K562 (cell line): ENCODE measurements around the gene SCAMP5. TPM values are rescaled to one million over a fixed set of nuclear protein-coding genes. Genes with fewer than 3 reads are reported as not detected.

Experiments used
- COPS2 ChIP-seq: fragments of 450-650 bp; conservative IDR thresholded peaks from 2 replicates; pipeline ENCODE4 v1.6.1; 2016; ENCODE audit warnings: mild to moderate bottlenecking, moderate library complexity
- KAT7 ChIP-seq: sonication (generic); formaldehyde crosslinking; IDR thresholded peaks from 2 replicates; pipeline ENCODE4 v1.8.0; 2022; ENCODE audit warnings: missing genetic modification reagents, mild to moderate bottlenecking, borderline replicate concordance
- KDM2B ChIP-seq: fragments of 250-450 bp; sonication (Bioruptor Pico); IDR thresholded peaks from 2 replicates; pipeline ENCODE4 v1.8.0; 2021; ENCODE audit warnings: mild to moderate bottlenecking, moderate library complexity
- OTX1 ChIP-seq: fragments of 450-650 bp; formaldehyde crosslinking; IDR thresholded peaks from 2 replicates; pipeline ENCODE4 v1.4.0; 2022; ENCODE audit warnings: mild to moderate bottlenecking
- POLR3A ChIP-seq: IDR thresholded peaks from 2 replicates; pipeline ENCODE4 v1.6.1; 2011; ENCODE audit warnings: borderline replicate concordance, mild to moderate bottlenecking, moderate library complexity; ENCODE audit not compliant: insufficient read length, insufficient read depth; ENCODE audit errors: extremely low read depth
- POU5F1 ChIP-seq: fragments of 150-350 bp; IDR thresholded peaks from 2 replicates; pipeline ENCODE4 v1.6.1; 2014; ENCODE audit warnings: borderline replicate concordance, low read length, low read depth, mild to moderate bottlenecking; ENCODE audit not compliant: partially characterized antibody
- SETDB1 ChIP-seq: IDR thresholded peaks from one replicate; pipeline ENCODE4 v1.6.1; 2012; ENCODE audit warnings: low read length, control low read depth, inconsistent platforms
- SMC3 ChIP-seq: conservative IDR thresholded peaks from 2 replicates; pipeline ENCODE4 v1.6.1; 2011; ENCODE audit warnings: low read depth, low read length, improper control_type of control experiment; ENCODE audit not compliant: insufficient read depth
- ZBED1 ChIP-seq: IDR thresholded peaks from 2 replicates; pipeline ENCODE4 v1.6.1; 2014
- ZNF12 ChIP-seq: sonication (generic); formaldehyde crosslinking; IDR thresholded peaks from 2 replicates; pipeline ENCODE4 v1.4.0; 2020; ENCODE audit warnings: mild to moderate bottlenecking, missing genetic modification reagents
- ZNF121 ChIP-seq: sonication (generic); formaldehyde crosslinking; conservative IDR thresholded peaks from 2 replicates; pipeline ENCODE4 v1.8.0; 2022; ENCODE audit warnings: missing genetic modification reagents
- ZNF24 ChIP-seq: fragments of 450-650 bp; IDR thresholded peaks from 2 replicates; pipeline ENCODE4 v1.6.1; 2016
- ZNF347 ChIP-seq: fragments of 450-650 bp; formaldehyde crosslinking; IDR thresholded peaks from 2 replicates; pipeline ENCODE4 v1.4.0; 2020; ENCODE audit warnings: low read depth, mild to moderate bottlenecking, moderate library complexity
- ZNF76 ChIP-seq: fragments of 250-450 bp; sonication (Bioruptor Pico); IDR thresholded peaks from 2 replicates; pipeline ENCODE4 v1.4.0; 2020; ENCODE audit warnings: mild to moderate bottlenecking, moderate library complexity, borderline replicate concordance
- ZNF830 ChIP-seq: fragments of 250-450 bp; sonication (Bioruptor Pico); IDR thresholded peaks from 2 replicates; pipeline ENCODE4 v1.5.0; 2021; ENCODE audit warnings: mild to moderate bottlenecking
- polyA plus RNA-seq, 8 experiments: library from polyadenylated mRNA; depleted of rRNA in 4 of 8; stranded (reverse) in 5 of 8; unstranded in 3 of 8; fragments of >200 nt; fragmentation: Nextera tagmentation in 2 of 8; fragmentation: Illumina TruSeq in 1 of 8; extraction: Ambion mirVana in 2 of 8; extraction: Trizol in 1 of 8; gene quantifications; 2 replicates each; pipeline versions ENCODE4 v1.2.1 to v1.2.3, GENCODE V29; 2011 to 2014; ENCODE audit warnings: inconsistent platforms in 1 of 8, missing spikeins in 1 of 8
- total RNA-seq, 7 experiments: library from RNA; depleted of rRNA in 6 of 7; stranded (reverse); fragments of >200 nt in 6 of 7; fragmentation: Illumina TruSeq in 2 of 7; extraction: Trizol in 2 of 7; gene quantifications; 2 replicates each; pipeline versions ENCODE4 v1.2.1 to v1.2.3, GENCODE V29; 2011 to 2021; ENCODE audit warnings: low replicate concordance in 1 of 7
- TF ChIP-seq, protein P1 (sequence below): fragments of 450-650 bp; formaldehyde crosslinking; IDR thresholded peaks from 2 replicates; pipeline ENCODE4 v1.4.0; 2022; ENCODE audit warnings: mild to moderate bottlenecking, moderate library complexity
- TF ChIP-seq, protein P2 (sequence below): sonication (generic); formaldehyde crosslinking; IDR thresholded peaks from 2 replicates; pipeline ENCODE4 v1.9.0; 2022; ENCODE audit warnings: mild to moderate bottlenecking, missing genetic modification reagents
- TF ChIP-seq, protein P3 (sequence below): fragments of 250-450 bp; sonication (Bioruptor Pico); IDR thresholded peaks from 2 replicates; pipeline ENCODE4 v1.5.0; 2021; ENCODE audit warnings: mild to moderate bottlenecking, borderline replicate concordance
- TF ChIP-seq, protein P4 (sequence below): sonication (generic); formaldehyde crosslinking; IDR thresholded peaks from 2 replicates; pipeline ENCODE4 v1.8.0; 2023; ENCODE audit warnings: mild to moderate bottlenecking, missing genetic modification reagents
- TF ChIP-seq, protein P5 (sequence below): sonication (generic); formaldehyde crosslinking; IDR thresholded peaks from 2 replicates; pipeline ENCODE4 v1.8.0; 2022; ENCODE audit warnings: missing genetic modification reagents, mild to moderate bottlenecking, moderate library complexity, borderline replicate concordance

Gene SCAMP5
- total and polyA plus RNA-seq, 9 of the 15 experiments (the other 6 are each of a cell fraction or from before 2014, with no cell fraction given): 0.09 to 0.29 (median 0.19) TPM; not detected in 5

DNA sequence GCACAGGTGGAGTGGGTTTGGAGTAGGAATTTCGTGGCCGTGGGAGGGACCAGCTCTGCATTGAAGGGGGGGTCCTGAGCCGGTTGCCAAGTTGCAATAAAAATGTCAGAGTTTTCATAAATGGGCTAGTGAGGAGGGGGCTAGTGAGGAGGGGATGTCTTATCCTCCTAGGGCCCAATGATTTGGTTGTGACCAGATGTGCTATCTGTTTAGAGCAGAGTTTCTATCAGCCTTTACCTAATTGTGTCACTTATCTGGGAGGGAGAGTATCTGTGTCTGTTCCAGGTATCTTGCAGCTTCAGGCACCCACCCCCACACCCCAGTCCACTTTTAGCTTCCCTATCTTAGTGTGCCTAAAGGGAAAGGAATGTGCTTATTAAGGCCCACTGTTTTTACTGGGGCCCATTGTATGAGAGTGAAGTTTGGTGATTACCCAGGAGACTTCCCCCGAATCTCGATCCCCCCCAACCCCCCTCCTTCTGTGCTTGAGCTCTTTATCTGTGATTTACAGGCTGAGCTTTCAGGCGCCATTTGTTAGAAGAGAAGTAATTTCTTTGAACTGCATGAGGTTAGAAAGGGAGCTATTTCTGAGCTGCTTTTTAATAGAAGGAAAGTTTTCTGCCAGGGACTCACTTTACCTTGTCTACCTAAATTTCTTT lies 70.6 kb downstream of the SCAMP5 start (continued):
- TF ChIP-seq OTX1 (CRISPR knock-in tag): peak; percentile 71; the same call in 1 of the 2 replicates
- no peak for TF ChIP-seq ZNF830 (CRISPR knock-in tag)
- TF ChIP-seq SETDB1: no peak
- TF ChIP-seq, protein P1, sequence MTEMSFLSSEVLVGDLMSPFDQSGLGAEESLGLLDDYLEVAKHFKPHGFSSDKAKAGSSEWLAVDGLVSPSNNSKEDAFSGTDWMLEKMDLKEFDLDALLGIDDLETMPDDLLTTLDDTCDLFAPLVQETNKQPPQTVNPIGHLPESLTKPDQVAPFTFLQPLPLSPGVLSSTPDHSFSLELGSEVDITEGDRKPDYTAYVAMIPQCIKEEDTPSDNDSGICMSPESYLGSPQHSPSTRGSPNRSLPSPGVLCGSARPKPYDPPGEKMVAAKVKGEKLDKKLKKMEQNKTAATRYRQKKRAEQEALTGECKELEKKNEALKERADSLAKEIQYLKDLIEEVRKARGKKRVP: peak; percentile 80; the same call in 1 of the 2 replicates
- no peak for TF ChIP-seq ZNF347
- TF ChIP-seq, protein P2, sequence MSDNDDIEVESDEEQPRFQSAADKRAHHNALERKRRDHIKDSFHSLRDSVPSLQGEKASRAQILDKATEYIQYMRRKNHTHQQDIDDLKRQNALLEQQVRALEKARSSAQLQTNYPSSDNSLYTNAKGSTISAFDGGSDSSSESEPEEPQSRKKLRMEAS (CRISPR knock-in tag): peak; percentile 59; the same call in 1 of the 2 replicates
- TF ChIP-seq KAT7 (CRISPR knock-in tag): no peak
- TF ChIP-seq, protein P3, sequence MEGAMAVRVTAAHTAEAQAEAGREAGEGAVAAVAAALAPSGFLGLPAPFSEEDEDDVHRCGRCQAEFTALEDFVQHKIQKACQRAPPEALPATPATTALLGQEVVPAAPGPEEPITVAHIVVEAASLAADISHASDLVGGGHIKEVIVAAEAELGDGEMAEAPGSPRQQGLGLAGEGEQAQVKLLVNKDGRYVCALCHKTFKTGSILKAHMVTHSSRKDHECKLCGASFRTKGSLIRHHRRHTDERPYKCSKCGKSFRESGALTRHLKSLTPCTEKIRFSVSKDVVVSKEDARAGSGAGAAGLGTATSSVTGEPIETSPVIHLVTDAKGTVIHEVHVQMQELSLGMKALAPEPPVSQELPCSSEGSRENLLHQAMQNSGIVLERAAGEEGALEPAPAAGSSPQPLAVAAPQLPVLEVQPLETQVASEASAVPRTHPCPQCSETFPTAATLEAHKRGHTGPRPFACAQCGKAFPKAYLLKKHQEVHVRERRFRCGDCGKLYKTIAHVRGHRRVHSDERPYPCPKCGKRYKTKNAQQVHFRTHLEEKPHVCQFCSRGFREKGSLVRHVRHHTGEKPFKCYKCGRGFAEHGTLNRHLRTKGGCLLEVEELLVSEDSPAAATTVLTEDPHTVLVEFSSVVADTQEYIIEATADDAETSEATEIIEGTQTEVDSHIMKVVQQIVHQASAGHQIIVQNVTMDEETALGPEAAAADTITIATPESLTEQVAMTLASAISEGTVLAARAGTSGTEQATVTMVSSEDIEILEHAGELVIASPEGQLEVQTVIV (CRISPR knock-in tag): no peak
- TF ChIP-seq, protein P4, sequence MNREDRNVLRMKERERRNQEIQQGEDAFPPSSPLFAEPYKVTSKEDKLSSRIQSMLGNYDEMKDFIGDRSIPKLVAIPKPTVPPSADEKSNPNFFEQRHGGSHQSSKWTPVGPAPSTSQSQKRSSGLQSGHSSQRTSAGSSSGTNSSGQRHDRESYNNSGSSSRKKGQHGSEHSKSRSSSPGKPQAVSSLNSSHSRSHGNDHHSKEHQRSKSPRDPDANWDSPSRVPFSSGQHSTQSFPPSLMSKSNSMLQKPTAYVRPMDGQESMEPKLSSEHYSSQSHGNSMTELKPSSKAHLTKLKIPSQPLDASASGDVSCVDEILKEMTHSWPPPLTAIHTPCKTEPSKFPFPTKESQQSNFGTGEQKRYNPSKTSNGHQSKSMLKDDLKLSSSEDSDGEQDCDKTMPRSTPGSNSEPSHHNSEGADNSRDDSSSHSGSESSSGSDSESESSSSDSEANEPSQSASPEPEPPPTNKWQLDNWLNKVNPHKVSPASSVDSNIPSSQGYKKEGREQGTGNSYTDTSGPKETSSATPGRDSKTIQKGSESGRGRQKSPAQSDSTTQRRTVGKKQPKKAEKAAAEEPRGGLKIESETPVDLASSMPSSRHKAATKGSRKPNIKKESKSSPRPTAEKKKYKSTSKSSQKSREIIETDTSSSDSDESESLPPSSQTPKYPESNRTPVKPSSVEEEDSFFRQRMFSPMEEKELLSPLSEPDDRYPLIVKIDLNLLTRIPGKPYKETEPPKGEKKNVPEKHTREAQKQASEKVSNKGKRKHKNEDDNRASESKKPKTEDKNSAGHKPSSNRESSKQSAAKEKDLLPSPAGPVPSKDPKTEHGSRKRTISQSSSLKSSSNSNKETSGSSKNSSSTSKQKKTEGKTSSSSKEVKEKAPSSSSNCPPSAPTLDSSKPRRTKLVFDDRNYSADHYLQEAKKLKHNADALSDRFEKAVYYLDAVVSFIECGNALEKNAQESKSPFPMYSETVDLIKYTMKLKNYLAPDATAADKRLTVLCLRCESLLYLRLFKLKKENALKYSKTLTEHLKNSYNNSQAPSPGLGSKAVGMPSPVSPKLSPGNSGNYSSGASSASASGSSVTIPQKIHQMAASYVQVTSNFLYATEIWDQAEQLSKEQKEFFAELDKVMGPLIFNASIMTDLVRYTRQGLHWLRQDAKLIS: 0 out of 2 replicates have a peak, but pooled peaks have one; percentile 28
- no peak for TF ChIP-seq ZNF121 (CRISPR knock-in tag)
- no peak for TF ChIP-seq POU5F1
- no peak for TF ChIP-seq SMC3
- TF ChIP-seq POLR3A: no peak
- no peak for TF ChIP-seq ZNF12
- no peak for TF ChIP-seq COPS2
- TF ChIP-seq, protein P5, sequence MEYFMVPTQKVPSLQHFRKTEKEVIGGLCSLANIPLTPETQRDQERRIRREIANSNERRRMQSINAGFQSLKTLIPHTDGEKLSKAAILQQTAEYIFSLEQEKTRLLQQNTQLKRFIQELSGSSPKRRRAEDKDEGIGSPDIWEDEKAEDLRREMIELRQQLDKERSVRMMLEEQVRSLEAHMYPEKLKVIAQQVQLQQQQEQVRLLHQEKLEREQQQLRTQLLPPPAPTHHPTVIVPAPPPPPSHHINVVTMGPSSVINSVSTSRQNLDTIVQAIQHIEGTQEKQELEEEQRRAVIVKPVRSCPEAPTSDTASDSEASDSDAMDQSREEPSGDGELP (CRISPR knock-in tag): peak; percentile 55
- TF ChIP-seq KDM2B (CRISPR knock-in tag): no peak
- peak; percentile 94 for TF ChIP-seq ZBED1
- peak; percentile 91 for TF ChIP-seq ZNF76
- peak; percentile 82 for TF ChIP-seq ZNF24
